ENCODE results near the gene BDH1. TPM values are rescaled to one million over a fixed set of nuclear protein-coding genes. Genes with fewer than 3 reads are reported as not detected.

The BDH1 gene
- total and polyA plus RNA-seq, 2 of the 13 experiments (the other 11 are each of a cell fraction or from before 2014, with no cell fraction given), result 21.2 to 71.9 TPM

- TF ChIP-seq KDM6A (CRISPR knock-in tag; IDR thresholded peaks at IDR 0.05; ENCODE audit: low read depth) (0 out of 2 replicates have a peak, but pooled peaks have one; percentile 33), ZNF710 (CRISPR knock-in tag; IDR thresholded peaks at IDR 0.05; ENCODE audit: borderline replicate concordance) (no peak), HOXD1 (CRISPR knock-in tag; IDR thresholded peaks at IDR 0.05) (no peak), MIER2 (CRISPR knock-in tag; IDR thresholded peaks at IDR 0.05) (no peak), MAFF (IDR thresholded peaks at IDR 0.05; ENCODE audit: low read depth, low read length) (no peak), ZKSCAN8 (CRISPR knock-in tag; IDR thresholded peaks at IDR 0.05; ENCODE audit: borderline replicate concordance) (no peak), SMC3 (IDR thresholded peaks at IDR 0.05; ENCODE audit: low read length) (no peak), NFIC (IDR thresholded peaks at IDR 0.05; ENCODE audit: low read length) (peak; percentile 39; the same call in 1 of the 2 replicates), ZBTB14 (CRISPR knock-in tag; IDR thresholded peaks at IDR 0.05) (no peak), NPAS2 (CRISPR knock-in tag; IDR thresholded peaks at IDR 0.05; ENCODE audit: borderline replicate concordance) (no peak), HMG20B (CRISPR knock-in tag; conservative IDR thresholded peaks at IDR 0.05) (0 out of 2 replicates have a peak, but pooled peaks have one; percentile 29), ZNF44 (CRISPR knock-in tag; IDR thresholded peaks at IDR 0.05) (0 out of 2 replicates have a peak, but pooled peaks have one; percentile 42), TP53 (CRISPR knock-in tag; conservative IDR thresholded peaks at IDR 0.05) (no peak), ZNF263 (CRISPR knock-in tag; IDR thresholded peaks at IDR 0.05) (no peak), SOX13 (IDR thresholded peaks at IDR 0.05) (no peak), SOX13 (CRISPR knock-in tag; conservative IDR thresholded peaks at IDR 0.05 in 1 of 2, IDR thresholded peaks at IDR 0.05 in 1 of 2) (peak in 1 of 2 experiments; percentile 62; a peak in 1 of 4 replicates), ZNF547 (CRISPR knock-in tag; IDR thresholded peaks at IDR 0.05) (no peak), ZNF331 (CRISPR knock-in tag; IDR thresholded peaks at IDR 0.05) (peak; percentile 60), NFE2 (CRISPR knock-in tag; IDR thresholded peaks at IDR 0.05) (no peak), TCF7 (IDR thresholded peaks at IDR 0.05; ENCODE audit: low read depth) (no peak), SRY (CRISPR knock-in tag; IDR thresholded peaks at IDR 0.05) (no peak), RFXAP (CRISPR knock-in tag; IDR thresholded peaks at IDR 0.05; ENCODE audit: borderline replicate concordance) (0 out of 2 replicates have a peak, but pooled peaks have one; percentile 37), ZNF276 (CRISPR knock-in tag; IDR thresholded peaks at IDR 0.05; ENCODE audit: low read depth) (no peak), PCBP2 (optimal IDR thresholded peaks at IDR 0.05; ENCODE audit: low read depth, low read length, poor library complexity, severe bottlenecking) (no peak), ZNF256 (CRISPR knock-in tag; conservative IDR thresholded peaks at IDR 0.05) (no peak), FOXC1 (CRISPR knock-in tag; IDR thresholded peaks at IDR 0.05; ENCODE audit: borderline replicate concordance) (peak; percentile 36; the same call in 1 of the 2 replicates), NR2F1 (CRISPR knock-in tag; IDR thresholded peaks at IDR 0.05) (peak; percentile 50 to 76; a peak in 2 of 4 replicates)
These were observed 84.4 kb downstream of the BDH1 start (continued) for GRCh38 chr3:197471221-197472010.
